Upper lobe of right lung (tissue), 1 donor: ENCODE results near the gene BARX2. TPM values are rescaled to one million over a fixed set of nuclear protein-coding genes. Genes with fewer than 3 reads are reported as not detected.

Source experiments
- ATAC-seq: fragments of 200-7000 bp; cut with Tn5 transposase; one replicate; pipeline ENCODE4 v1.9.1; 2020; ENCODE audit warnings: mild to moderate bottlenecking, moderate library complexity
- DNase-seq: peaks from one replicate; pipeline ENCODE4 v3.0.0-alpha.2; 2020
- H3K27ac ChIP-seq: fragments of 200-600 bp; one replicate; pipeline ENCODE4 v1.8.0; 2022
- H3K27me3 ChIP-seq: fragments of 200-600 bp; one replicate; pipeline ENCODE4 v1.8.0; 2022; ENCODE audit warnings: mild to moderate bottlenecking
- H3K36me3 ChIP-seq: fragments of 200-600 bp; one replicate; pipeline ENCODE4 v1.8.0; 2022
- H3K4me1 ChIP-seq: fragments of 200-600 bp; one replicate; pipeline ENCODE4 v1.8.0; 2022
- H3K4me3 ChIP-seq: fragments of 200-600 bp; one replicate; pipeline ENCODE4 v1.8.0; 2022; ENCODE audit warnings: mild to moderate bottlenecking
- H3K9me3 ChIP-seq: fragments of 200-600 bp; one replicate; pipeline ENCODE4 v1.8.0; 2022
- intact Hi-C: fragments of 100-400 bp; cut with DNase I; formaldehyde crosslinking; loops from one replicate; pipeline ENCODE4 v1.11.0; 2022
- total RNA-seq: library from RNA; stranded (reverse); fragmentation: NEBNext Ultra II Directional; extraction: Animal tissue kit (Norgen Biotek cat#: 25700); gene quantifications from one replicate; pipeline ENCODE4 v1.2.1, GENCODE V29; 2021
- TF ChIP-seq, protein P1 (sequence below): fragments of 200-600 bp; IDR thresholded peaks from one replicate; pipeline ENCODE4 v1.8.0; 2022; ENCODE audit warnings: antibody characterized with exemption
- donor health status: DM: no; HTN: yes; CAD: no; lungs with severe emphysema.

BARX2 gene
- total RNA-seq, 1 donor from 2014 or later = not detected

DNA sequence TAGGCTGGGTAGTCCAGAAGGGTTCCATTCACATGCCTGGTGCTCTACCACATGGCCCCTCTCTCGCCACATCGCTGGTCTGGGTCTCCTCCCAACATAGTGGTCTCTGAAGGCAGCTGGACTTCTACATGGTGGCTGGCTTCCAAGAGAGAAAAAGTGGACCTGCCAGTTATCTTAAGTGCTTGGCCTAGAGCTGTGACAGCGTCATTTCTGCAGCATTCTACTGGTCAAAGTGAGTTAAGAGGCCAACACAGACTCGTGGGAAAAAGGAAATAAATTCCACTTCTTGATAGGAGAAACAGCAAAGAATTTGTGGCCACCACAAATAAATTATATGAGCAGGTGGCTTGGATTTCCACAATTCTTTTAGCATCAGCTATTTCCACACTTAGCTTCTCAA lies 21.0 kb upstream of the BARX2 start:
- DNase-seq (no peak), ATAC-seq (peak; percentile 57)
- H3K4me1 ChIP-seq = no peaks in the 10 kb centered on the region
- no peak overlapping the region for H3K27ac ChIP-seq
- H3K36me3 ChIP-seq = no peaks in the 10 kb centered on the region
- TF ChIP-seq, protein P1, sequence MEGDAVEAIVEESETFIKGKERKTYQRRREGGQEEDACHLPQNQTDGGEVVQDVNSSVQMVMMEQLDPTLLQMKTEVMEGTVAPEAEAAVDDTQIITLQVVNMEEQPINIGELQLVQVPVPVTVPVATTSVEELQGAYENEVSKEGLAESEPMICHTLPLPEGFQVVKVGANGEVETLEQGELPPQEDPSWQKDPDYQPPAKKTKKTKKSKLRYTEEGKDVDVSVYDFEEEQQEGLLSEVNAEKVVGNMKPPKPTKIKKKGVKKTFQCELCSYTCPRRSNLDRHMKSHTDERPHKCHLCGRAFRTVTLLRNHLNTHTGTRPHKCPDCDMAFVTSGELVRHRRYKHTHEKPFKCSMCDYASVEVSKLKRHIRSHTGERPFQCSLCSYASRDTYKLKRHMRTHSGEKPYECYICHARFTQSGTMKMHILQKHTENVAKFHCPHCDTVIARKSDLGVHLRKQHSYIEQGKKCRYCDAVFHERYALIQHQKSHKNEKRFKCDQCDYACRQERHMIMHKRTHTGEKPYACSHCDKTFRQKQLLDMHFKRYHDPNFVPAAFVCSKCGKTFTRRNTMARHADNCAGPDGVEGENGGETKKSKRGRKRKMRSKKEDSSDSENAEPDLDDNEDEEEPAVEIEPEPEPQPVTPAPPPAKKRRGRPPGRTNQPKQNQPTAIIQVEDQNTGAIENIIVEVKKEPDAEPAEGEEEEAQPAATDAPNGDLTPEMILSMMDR = no peak
- H3K9me3 ChIP-seq = no peaks in the 10 kb centered on the region
- no peak overlapping the region for H3K4me3 ChIP-seq
- intact Hi-C loops = no loop called here
- no peaks in the 10 kb centered on the region for H3K27me3 ChIP-seq

GRCh38 chr11:129359748-129360147 lies 15.9 kb upstream of the BARX2 start:
- Histone ChIP-seq H3K4me1 (no peaks in the 10 kb centered on the region), H3K9me3 (no peaks in the 10 kb centered on the region), H3K4me3 (no peak overlapping the region), H3K27ac (no peak overlapping the region), H3K27me3 (peaks cover 21% of the 10 kb centered on the region), H3K36me3 (no peaks in the 10 kb centered on the region)
- DNase-seq (no peak), ATAC-seq (no peak)
- TF ChIP-seq, protein P1 = no peak
- intact Hi-C loops = no loop called here

GRCh38 chr11:129364143-129364654 lies 11.4 kb upstream of the BARX2 start:
- Histone ChIP-seq H3K4me3 (no peak overlapping the region), H3K27ac (no peak overlapping the region), H3K36me3 (no peaks in the 10 kb centered on the region), H3K27me3 (peaks cover 48% of the 10 kb centered on the region), H3K9me3 (no peaks in the 10 kb centered on the region), H3K4me1 (no peaks in the 10 kb centered on the region)
- intact Hi-C loops = no loop called here
- ATAC-seq (peak; percentile 100), DNase-seq (peak; percentile 90)
- TF ChIP-seq, protein P1 = peak; percentile 94

DNA sequence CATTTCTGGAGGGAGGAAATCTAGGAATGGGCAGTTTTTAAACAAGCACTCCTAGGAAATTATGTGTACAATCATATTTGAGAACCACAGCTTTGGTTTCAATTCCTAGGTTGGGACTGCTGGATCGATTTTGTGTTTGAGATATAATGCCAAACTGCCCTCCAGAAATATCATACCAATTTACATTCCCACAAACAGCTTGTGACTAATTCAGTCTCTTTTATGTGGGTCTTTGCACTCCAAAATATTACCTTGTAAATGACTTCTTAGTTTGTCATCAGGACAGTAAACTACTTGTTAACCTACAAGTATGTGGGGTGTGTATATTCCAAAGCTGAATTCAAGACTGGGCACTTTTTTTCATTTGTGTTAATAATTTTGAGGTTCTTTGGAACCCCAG lies 9.8 kb upstream of the BARX2 start:
- DNase-seq (no peak), ATAC-seq (no peak)
- H3K27ac ChIP-seq = no peak overlapping the region
- peaks cover 65% of the 10 kb centered on the region for H3K27me3 ChIP-seq
- no peaks in the 10 kb centered on the region for H3K36me3 ChIP-seq
- no peaks in the 10 kb centered on the region for H3K4me1 ChIP-seq
- TF ChIP-seq, protein P1 = no peak
- no peaks in the 10 kb centered on the region for H3K9me3 ChIP-seq
- H3K4me3 ChIP-seq = no peak overlapping the region
- intact Hi-C loops = no loop called here

DNA sequence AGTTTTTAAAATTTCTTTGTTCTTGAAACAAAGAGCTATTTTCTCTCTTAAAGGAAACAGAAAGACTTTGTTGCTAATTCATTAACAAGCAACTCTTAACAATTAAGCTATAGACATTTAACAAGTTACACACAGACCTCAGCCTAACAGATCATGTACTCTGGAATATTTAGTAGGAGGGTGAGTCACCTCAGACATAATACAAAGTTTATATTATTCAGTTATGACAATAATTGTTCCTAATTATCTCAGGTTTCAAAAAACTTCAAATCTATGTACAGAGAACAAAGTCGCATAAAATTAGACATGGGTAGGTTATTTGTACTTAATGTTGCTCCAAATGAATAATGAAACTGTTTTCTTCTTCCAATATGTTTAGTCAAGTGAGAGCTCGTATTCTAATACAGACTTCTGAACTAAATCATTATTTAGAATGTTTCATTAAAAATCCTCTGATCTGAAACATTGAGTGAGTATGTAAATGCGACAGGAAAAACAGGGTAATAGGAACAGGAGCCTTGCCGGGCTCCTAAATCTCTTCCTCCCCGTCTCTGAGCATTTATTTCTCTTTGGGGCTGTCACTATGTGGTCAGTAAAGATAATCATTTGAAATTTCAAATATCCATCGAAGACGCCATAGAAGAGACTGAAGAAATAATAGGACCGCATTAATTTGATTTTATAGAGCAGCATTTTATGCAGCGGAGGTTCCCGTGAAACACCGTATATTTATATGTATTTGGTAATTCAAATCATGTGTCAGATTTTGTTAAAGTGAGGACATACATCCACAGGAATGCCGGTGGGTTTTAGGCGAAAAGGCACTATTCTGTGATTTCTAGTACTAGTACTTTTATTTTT lies 8.7 kb upstream of the BARX2 start:
- Histone ChIP-seq H3K36me3 (no peaks in the 10 kb centered on the region), H3K9me3 (no peaks in the 10 kb centered on the region), H3K4me1 (no peaks in the 10 kb centered on the region), H3K4me3 (no peak overlapping the region), H3K27me3 (peaks cover 72% of the 10 kb centered on the region), H3K27ac (no peak overlapping the region)
- DNase-seq (no peak), ATAC-seq (no peak)
- TF ChIP-seq, protein P1 = no peak
- intact Hi-C loops = no loop called here
